SHP77 treated with DMSO at 0.1 percent for 48 hours (cell line): Measurements from ENCODE around the gene ASS1.
"Not testable (repeated sequence)": the region's sequence is repeated elsewhere in the genome, so short reads cannot be mapped to it uniquely, and the experiment has no call there.

Experiments
- DNase-seq: peaks from one replicate; lab custom pipeline; 2025; lab: John Stamatoyannopoulos, UW

ASS1 gene

GRCh38 chr9:130444565-130445221 is at the start of gene ASS1:
TSS of gene ASS1 (plus strand) at chr9:130444961. CDS start at chr9:130452229, 7,268 bp downstream.
- DNase-seq: no peak

GRCh38 chr9:130395810-130396435 is 48.8 kb upstream of the ASS1 start:
- DNase-seq: no peak

- no peak for DNase-seq
Measured at GRCh38 chr9:130396581-130396980, 48.2 kb upstream of the ASS1 start.

- DNase-seq: no peak
Measured at GRCh38 chr9:130398487-130399240, 46.1 kb upstream of the ASS1 start.

GRCh38 chr9:130399768-130400167 is 45.0 kb upstream of the ASS1 start:
- no peak for DNase-seq

- DNase-seq: no peak
Measured at GRCh38 chr9:130400870-130401269, 43.9 kb upstream of the ASS1 start.

GRCh38 chr9:130401742-130402141 is 43.0 kb upstream of the ASS1 start:
- not testable (repeated sequence) for DNase-seq

- no peak for DNase-seq
Measured at GRCh38 chr9:130402243-130402642, 42.5 kb upstream of the ASS1 start.

- no peak for DNase-seq
Measured at GRCh38 chr9:130402645-130403440, 41.9 kb upstream of the ASS1 start.

- no peak for DNase-seq
Measured at GRCh38 chr9:130405657-130406257, 39.0 kb upstream of the ASS1 start.

- DNase-seq: no peak
Measured at GRCh38 chr9:130406278-130406895, 38.4 kb upstream of the ASS1 start.

- DNase-seq: no peak
Measured at GRCh38 chr9:130407916-130408663, 36.7 kb upstream of the ASS1 start.

GRCh38 chr9:130408669-130409068 is 36.1 kb upstream of the ASS1 start:
- DNase-seq: no peak

- no peak for DNase-seq
Measured at GRCh38 chr9:130409246-130409645, 35.5 kb upstream of the ASS1 start.

GRCh38 chr9:130410443-130410842 is 34.3 kb upstream of the ASS1 start:
- DNase-seq: no peak

- DNase-seq: no peak
Measured at GRCh38 chr9:130411566-130411915, 33.2 kb upstream of the ASS1 start.

- DNase-seq: no peak
Measured at GRCh38 chr9:130414081-130414731, 30.6 kb upstream of the ASS1 start.

- DNase-seq: no peak
Measured at GRCh38 chr9:130414910-130415746, 29.6 kb upstream of the ASS1 start.

- no peak for DNase-seq
Measured at GRCh38 chr9:130417602-130418001, 27.2 kb upstream of the ASS1 start.
